SU-DHL-6 (cell line): ENCODE data around the gene TTLL9.

ENCODE experiments used
- EZH2phosphoT487 ChIP-seq: fragments of 200-600 bp; sonication (generic), shearing (Covaris generic); conservative IDR thresholded peaks from 2 replicates; pipeline ENCODE4 v1.6.1; 2018; ENCODE audit warnings: mild to moderate bottlenecking, antibody characterized with exemption, low read length, moderate library complexity, mixed read lengths
- TF ChIP-seq, protein P1 (sequence below): fragments of 200-600 bp; sonication (generic); IDR thresholded peaks from one replicate; pipeline ENCODE4 v1.5.1; 2017; ENCODE audit warnings: antibody characterized with exemption, mild to moderate bottlenecking, low read length, moderate library complexity; ENCODE audit not compliant: insufficient read depth, poor library complexity, severe bottlenecking

DNA sequence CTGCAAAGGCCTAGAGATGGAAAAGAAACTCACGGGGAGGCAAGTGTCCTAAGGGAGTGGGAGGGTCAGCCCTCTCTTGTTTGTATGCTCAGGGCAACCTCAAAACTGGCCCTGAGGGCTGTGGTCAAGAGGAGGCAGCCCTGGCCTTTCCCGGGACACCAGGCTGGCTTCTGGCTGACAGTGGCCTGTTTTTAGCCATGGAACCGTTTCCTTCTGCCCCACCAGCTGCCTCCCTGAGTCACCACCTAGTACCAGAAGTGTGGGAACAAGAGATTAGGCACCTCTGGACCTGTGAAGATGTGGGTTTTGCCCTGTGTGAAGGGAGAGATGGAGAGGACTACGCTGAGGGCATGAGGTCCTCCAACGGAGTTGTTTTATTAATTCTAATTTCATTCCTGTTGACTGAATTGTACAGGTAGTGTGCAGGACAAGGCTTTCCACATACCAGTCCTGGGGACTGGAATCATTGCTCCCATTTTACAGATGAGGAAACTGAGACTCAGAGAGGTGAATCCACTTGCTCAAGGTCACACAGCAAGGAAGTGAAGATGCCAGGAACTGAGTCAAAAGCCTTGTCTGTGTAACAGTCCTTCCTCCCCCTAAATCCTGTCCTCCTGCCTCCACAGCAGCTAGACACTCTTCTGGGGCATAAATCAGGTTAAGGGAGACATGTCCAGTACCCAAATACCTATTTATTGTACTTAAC lies 30.5 kb upstream of the TTLL9 start:
- TF ChIP-seq, protein P1, sequence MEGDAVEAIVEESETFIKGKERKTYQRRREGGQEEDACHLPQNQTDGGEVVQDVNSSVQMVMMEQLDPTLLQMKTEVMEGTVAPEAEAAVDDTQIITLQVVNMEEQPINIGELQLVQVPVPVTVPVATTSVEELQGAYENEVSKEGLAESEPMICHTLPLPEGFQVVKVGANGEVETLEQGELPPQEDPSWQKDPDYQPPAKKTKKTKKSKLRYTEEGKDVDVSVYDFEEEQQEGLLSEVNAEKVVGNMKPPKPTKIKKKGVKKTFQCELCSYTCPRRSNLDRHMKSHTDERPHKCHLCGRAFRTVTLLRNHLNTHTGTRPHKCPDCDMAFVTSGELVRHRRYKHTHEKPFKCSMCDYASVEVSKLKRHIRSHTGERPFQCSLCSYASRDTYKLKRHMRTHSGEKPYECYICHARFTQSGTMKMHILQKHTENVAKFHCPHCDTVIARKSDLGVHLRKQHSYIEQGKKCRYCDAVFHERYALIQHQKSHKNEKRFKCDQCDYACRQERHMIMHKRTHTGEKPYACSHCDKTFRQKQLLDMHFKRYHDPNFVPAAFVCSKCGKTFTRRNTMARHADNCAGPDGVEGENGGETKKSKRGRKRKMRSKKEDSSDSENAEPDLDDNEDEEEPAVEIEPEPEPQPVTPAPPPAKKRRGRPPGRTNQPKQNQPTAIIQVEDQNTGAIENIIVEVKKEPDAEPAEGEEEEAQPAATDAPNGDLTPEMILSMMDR = no peak
- TF ChIP-seq EZH2phosphoT487 = no peak
